Transverse colon (tissue), 4 donors: ENCODE measurements around the gene FUT9.

Experiments
- POLR2A ChIP-seq: fragments of 450-650 bp; IDR thresholded peaks from one replicate; pipeline ENCODE4 v1.6.1; 2016; ENCODE audit warnings: antibody characterized with exemption, mild to moderate bottlenecking, moderate library complexity
- POLR2AphosphoS5 ChIP-seq, 3 donors: sonication (generic); formaldehyde crosslinking; IDR thresholded peaks; one replicate each; pipeline ENCODE4 v1.6.1; 2016; ENCODE audit warnings: antibody characterized with exemption in 3 of 3
- TF ChIP-seq, protein P1 (sequence below), 5 experiments: fragments of 200-600 bp in 3 of 5; fragments of 450-650 bp in 2 of 5; sonication (generic) in 3 of 5; IDR thresholded peaks; 1 replicate in 2 of 5; 2 replicates in 3 of 5; pipeline ENCODE4 v1.5.1; 2016 to 2017; ENCODE audit warnings: antibody characterized with exemption in 5 of 5, inconsistent platforms in 3 of 5, mild to moderate bottlenecking in 2 of 5, moderate library complexity in 1 of 5

DNA sequence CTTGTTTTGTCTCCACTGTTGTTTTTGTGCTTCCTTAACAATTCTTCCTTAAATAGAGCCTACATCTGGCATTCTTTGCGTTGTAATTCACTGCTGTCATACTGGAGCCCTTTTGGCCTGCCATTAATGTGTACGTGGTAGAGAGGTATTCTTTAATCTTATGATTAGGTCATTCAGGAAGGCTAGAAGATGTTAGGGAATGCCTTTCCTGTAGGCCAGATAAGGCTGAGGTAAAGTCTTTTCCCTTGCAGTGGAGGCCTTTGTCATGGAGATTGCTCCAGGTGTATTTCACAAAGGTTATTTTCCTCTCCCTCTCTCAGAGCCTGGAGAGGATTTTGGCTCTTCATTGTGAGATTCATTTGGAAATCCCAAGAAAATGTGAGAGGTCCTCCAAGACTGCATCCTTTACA lies 146.9 kb downstream of the FUT9 start:
- TF ChIP-seq, protein P1, sequence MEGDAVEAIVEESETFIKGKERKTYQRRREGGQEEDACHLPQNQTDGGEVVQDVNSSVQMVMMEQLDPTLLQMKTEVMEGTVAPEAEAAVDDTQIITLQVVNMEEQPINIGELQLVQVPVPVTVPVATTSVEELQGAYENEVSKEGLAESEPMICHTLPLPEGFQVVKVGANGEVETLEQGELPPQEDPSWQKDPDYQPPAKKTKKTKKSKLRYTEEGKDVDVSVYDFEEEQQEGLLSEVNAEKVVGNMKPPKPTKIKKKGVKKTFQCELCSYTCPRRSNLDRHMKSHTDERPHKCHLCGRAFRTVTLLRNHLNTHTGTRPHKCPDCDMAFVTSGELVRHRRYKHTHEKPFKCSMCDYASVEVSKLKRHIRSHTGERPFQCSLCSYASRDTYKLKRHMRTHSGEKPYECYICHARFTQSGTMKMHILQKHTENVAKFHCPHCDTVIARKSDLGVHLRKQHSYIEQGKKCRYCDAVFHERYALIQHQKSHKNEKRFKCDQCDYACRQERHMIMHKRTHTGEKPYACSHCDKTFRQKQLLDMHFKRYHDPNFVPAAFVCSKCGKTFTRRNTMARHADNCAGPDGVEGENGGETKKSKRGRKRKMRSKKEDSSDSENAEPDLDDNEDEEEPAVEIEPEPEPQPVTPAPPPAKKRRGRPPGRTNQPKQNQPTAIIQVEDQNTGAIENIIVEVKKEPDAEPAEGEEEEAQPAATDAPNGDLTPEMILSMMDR (IDR thresholded peaks at IDR 0.05) = no peak
- TF ChIP-seq POLR2A (no peak), POLR2AphosphoS5 (IDR thresholded peaks at IDR 0.05) (no peak)
